K562 (cell line): ENCODE measurements around the gene GALNS. TPM values are rescaled to one million over a fixed set of nuclear protein-coding genes. Genes with fewer than 3 reads are reported as not detected.
A peak's percentile ranks its signal among the peaks of the same experiment; 100 is the strongest.

Experiments
- ARID3B ChIP-seq: fragments of 250-450 bp; sonication (Bioruptor Pico); IDR thresholded peaks from 2 replicates; pipeline ENCODE4 v1.4.0; 2020; ENCODE audit warnings: borderline replicate concordance
- CREM ChIP-seq: IDR thresholded peaks from 2 replicates; pipeline ENCODE4 v1.6.1; 2014; ENCODE audit warnings: antibody characterized with exemption, low read depth
- E2F3 ChIP-seq: fragments of 250-450 bp; sonication (Bioruptor Pico); IDR thresholded peaks from 2 replicates; pipeline ENCODE4 v1.4.0; 2020; ENCODE audit warnings: mild to moderate bottlenecking
- ELK3 ChIP-seq: fragments of 450-650 bp; formaldehyde crosslinking; IDR thresholded peaks from 2 replicates; pipeline ENCODE4 v1.4.0; 2020; ENCODE audit warnings: mild to moderate bottlenecking
- EP300 ChIP-seq: IDR thresholded peaks from 2 replicates; pipeline ENCODE4 v1.6.1; 2012; ENCODE audit warnings: low read length, improper control_type of control experiment
- FOXP4 ChIP-seq: sonication (generic); formaldehyde crosslinking; IDR thresholded peaks from 2 replicates; pipeline ENCODE4 v1.8.0; 2022; ENCODE audit warnings: mild to moderate bottlenecking, missing genetic modification reagents, borderline replicate concordance
- KAT7 ChIP-seq: sonication (generic); formaldehyde crosslinking; IDR thresholded peaks from 2 replicates; pipeline ENCODE4 v1.8.0; 2022; ENCODE audit warnings: missing genetic modification reagents, mild to moderate bottlenecking, borderline replicate concordance
- KLF1 ChIP-seq: fragments of 450-650 bp; IDR thresholded peaks from 2 replicates; pipeline ENCODE4 v1.6.1; 2016; ENCODE audit warnings: missing genetic modification characterization, missing compliant biosample characterization
- KLF13 ChIP-seq: fragments of 450-650 bp; IDR thresholded peaks from 2 replicates; pipeline ENCODE4 v1.6.1; 2016; ENCODE audit warnings: missing genetic modification characterization, low read depth, mild to moderate bottlenecking, missing compliant biosample characterization, moderate library complexity, borderline replicate concordance
- MAX ChIP-seq: sonication (generic); formaldehyde crosslinking; IDR thresholded peaks from 2 replicates; pipeline ENCODE4 v1.9.0; 2022; ENCODE audit warnings: mild to moderate bottlenecking, missing genetic modification reagents
- MLX ChIP-seq, 2 experiments: fragments of 450-650 bp in 1 of 2; sonication (generic) in 1 of 2; formaldehyde crosslinking; conservative IDR thresholded peaks; 2 replicates each; pipeline versions ENCODE4 v1.4.0 to v1.8.1; 2020 to 2022; ENCODE audit warnings: mild to moderate bottlenecking in 1 of 2, missing genetic modification reagents in 1 of 2
- MTA3 ChIP-seq: fragments of 450-650 bp; formaldehyde crosslinking; IDR thresholded peaks from 2 replicates; pipeline ENCODE4 v1.6.1; 2017; ENCODE audit warnings: mild to moderate bottlenecking, borderline replicate concordance
- POLR2G ChIP-seq: fragments of 200-400 bp; formaldehyde crosslinking; IDR thresholded peaks from 2 replicates; pipeline ENCODE4 v1.6.1; 2017; ENCODE audit warnings: low read depth, mild to moderate bottlenecking, antibody characterized with exemption, low read length, moderate library complexity
- PRPF4 ChIP-seq: fragments of 200-400 bp; formaldehyde crosslinking; IDR thresholded peaks from one replicate; pipeline ENCODE4 v1.6.1; 2017; ENCODE audit warnings: low read length, low read depth, mild to moderate bottlenecking; ENCODE audit not compliant: insufficient read depth, poor library complexity, severe bottlenecking
- SAFB ChIP-seq: fragments of 200-400 bp; formaldehyde crosslinking; IDR thresholded peaks from 2 replicates; pipeline ENCODE4 v1.6.1; 2017; ENCODE audit warnings: low read depth, low read length, borderline replicate concordance
- SMAD4 ChIP-seq: fragments of 250-450 bp; sonication (Bioruptor Pico); conservative IDR thresholded peaks from 2 replicates; pipeline ENCODE4 v1.8.0; 2021; ENCODE audit warnings: inconsistent platforms, mild to moderate bottlenecking, moderate library complexity
- TAF7 ChIP-seq: fragments of 450-650 bp; IDR thresholded peaks from 2 replicates; pipeline ENCODE4 v1.6.1; 2016; ENCODE audit warnings: missing genetic modification characterization, missing compliant biosample characterization
- TBL1XR1 ChIP-seq, 2 experiments: IDR thresholded peaks; 2 replicates each; pipeline ENCODE4 v1.6.1; 2012; ENCODE audit warnings: improper control_type of control experiment in 2 of 2, low read length in 2 of 2, mild to moderate bottlenecking in 1 of 2
- ZKSCAN1 ChIP-seq: fragments of 150-350 bp; IDR thresholded peaks from 2 replicates; pipeline ENCODE4 v1.6.1; 2016; ENCODE audit warnings: low read depth, low read length
- ZNF174 ChIP-seq: fragments of 250-450 bp; sonication (Bioruptor Pico); IDR thresholded peaks from 2 replicates; pipeline ENCODE4 v1.4.0; 2020; ENCODE audit warnings: mild to moderate bottlenecking
- ZNF263 ChIP-seq: sonication (generic); formaldehyde crosslinking; IDR thresholded peaks from 2 replicates; pipeline ENCODE4 v1.8.0; 2022; ENCODE audit warnings: mild to moderate bottlenecking, missing genetic modification reagents, borderline replicate concordance
- polyA plus RNA-seq, 8 experiments: library from polyadenylated mRNA; depleted of rRNA in 4 of 8; stranded (reverse) in 5 of 8; unstranded in 3 of 8; fragments of >200 nt; fragmentation: Nextera tagmentation in 2 of 8; fragmentation: Illumina TruSeq in 1 of 8; extraction: Ambion mirVana in 2 of 8; extraction: Trizol in 1 of 8; gene quantifications; 2 replicates each; pipeline versions ENCODE4 v1.2.1 to v1.2.3, GENCODE V29; 2011 to 2014; ENCODE audit warnings: inconsistent platforms in 1 of 8, missing spikeins in 1 of 8
- total RNA-seq, 7 experiments: library from RNA; depleted of rRNA in 6 of 7; stranded (reverse); fragments of >200 nt in 6 of 7; fragmentation: Illumina TruSeq in 2 of 7; extraction: Trizol in 2 of 7; gene quantifications; 2 replicates each; pipeline versions ENCODE4 v1.2.1 to v1.2.3, GENCODE V29; 2011 to 2021; ENCODE audit warnings: low replicate concordance in 1 of 7

The GALNS gene
- total and polyA plus RNA-seq, 9 of the 15 experiments (the other 6 are each of a cell fraction or from before 2014, with no cell fraction given), result 0.38 to 13.2 (median 4.3) TPM

- TF ChIP-seq ARID3B, result no peak
- peak; percentile 100 for TF ChIP-seq KAT7
- peak; percentile 71; the same call in 1 of the 2 replicates for TF ChIP-seq SMAD4 (CRISPR knock-in tag)
- TF ChIP-seq EP300, result no peak; the same call in 1 of the 2 replicates
- TF ChIP-seq E2F3 (CRISPR knock-in tag), result no peak; the same call in 1 of the 2 replicates
- TF ChIP-seq KLF13, result peak; percentile 81
- peak; percentile 92 for TF ChIP-seq ZNF263 (CRISPR knock-in tag)
- TF ChIP-seq TAF7 (tag), result no peak
- TF ChIP-seq ZKSCAN1, result peak; percentile 67
- peak; percentile 98 for TF ChIP-seq MAX (CRISPR knock-in tag)
- no peak for TF ChIP-seq ELK3 (CRISPR knock-in tag)
- TF ChIP-seq TBL1XR1 (IDR thresholded peaks at IDR 0.05; ENCODE audit: low read length in 2 of 2), result no peak; a peak in 1 of 4 replicates
- peak; percentile 96 for TF ChIP-seq MTA3
- no peak for TF ChIP-seq ZNF174 (CRISPR knock-in tag)
- TF ChIP-seq FOXP4 (CRISPR knock-in tag), result peak; percentile 91; the same call in 1 of the 2 replicates
- peak; percentile 57; the same call in 1 of the 2 replicates for TF ChIP-seq KLF1 (tag)
- peak; percentile 94 for TF ChIP-seq POLR2G
- TF ChIP-seq MLX (CRISPR knock-in tag; conservative IDR thresholded peaks at IDR 0.05), result 0 out of 4 replicates have a peak, but pooled peaks of 1 of the 2 experiments have one; percentile 72
- 0 out of 2 replicates have a peak, but pooled peaks have one; percentile 10 for TF ChIP-seq CREM
- peak; percentile 25 for TF ChIP-seq PRPF4
- peak; percentile 100 for TF ChIP-seq SAFB
Observed at GRCh38 chr16:88785106-88785924, 71.4 kb downstream of the GALNS start, which contains the start of gene PIEZO1 (continued).
